SIG-M5 treated with dmso at 0.1 percent for 504 hours (cell line): ENCODE data around the gene TLE5.
"Not testable (repeated sequence)": the region's sequence is repeated elsewhere in the genome, so short reads cannot be mapped to it uniquely, and the experiment has no call there.

Experiments used
- DNase-seq: peaks from one replicate; lab custom pipeline; 2025; ENCODE audit not compliant: unreplicated experiment; lab: John Stamatoyannopoulos, UW

Gene TLE5

GRCh38 chr19:3096267-3096901 is 34.1 kb upstream of the TLE5 start:
- no peak for DNase-seq

DNA sequence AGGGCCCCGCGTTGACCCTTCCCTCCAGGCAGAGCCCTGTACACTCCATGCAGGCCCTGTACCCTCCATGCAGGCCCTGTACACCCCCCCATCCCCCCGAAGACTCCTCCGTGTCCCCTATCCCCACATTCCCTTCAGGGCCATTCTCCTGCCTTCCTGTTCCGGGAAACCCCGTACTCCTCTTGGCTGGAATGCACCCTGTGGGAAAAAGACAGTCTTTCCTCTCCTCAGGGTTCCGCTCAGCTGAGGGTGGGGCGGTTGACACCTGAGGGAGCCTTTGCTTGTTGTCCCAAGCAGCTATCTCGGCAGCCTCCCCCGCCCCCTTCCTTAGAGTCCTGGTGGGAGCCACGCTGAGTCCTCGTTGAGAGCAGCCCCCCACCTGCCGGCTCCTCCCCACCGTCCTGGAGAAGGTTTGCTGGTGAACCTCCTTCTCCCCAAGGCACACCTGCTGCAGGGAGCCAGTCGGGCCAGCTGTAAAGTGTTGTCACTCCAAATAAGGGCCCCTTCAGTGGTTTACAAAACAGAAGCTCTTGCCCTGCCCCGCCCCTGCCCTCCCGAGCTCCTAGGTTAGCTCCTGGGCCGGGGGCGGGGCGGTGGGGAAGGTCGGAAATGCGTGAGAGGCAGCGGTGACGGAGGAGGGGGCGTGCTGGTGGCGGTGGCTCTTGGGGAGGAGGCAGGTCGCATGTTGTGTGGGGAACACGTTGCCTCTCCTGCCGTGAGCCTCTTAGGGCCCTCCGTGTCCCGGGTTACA is 33.3 kb upstream of the TLE5 start:
- DNase-seq: no peak

DNA sequence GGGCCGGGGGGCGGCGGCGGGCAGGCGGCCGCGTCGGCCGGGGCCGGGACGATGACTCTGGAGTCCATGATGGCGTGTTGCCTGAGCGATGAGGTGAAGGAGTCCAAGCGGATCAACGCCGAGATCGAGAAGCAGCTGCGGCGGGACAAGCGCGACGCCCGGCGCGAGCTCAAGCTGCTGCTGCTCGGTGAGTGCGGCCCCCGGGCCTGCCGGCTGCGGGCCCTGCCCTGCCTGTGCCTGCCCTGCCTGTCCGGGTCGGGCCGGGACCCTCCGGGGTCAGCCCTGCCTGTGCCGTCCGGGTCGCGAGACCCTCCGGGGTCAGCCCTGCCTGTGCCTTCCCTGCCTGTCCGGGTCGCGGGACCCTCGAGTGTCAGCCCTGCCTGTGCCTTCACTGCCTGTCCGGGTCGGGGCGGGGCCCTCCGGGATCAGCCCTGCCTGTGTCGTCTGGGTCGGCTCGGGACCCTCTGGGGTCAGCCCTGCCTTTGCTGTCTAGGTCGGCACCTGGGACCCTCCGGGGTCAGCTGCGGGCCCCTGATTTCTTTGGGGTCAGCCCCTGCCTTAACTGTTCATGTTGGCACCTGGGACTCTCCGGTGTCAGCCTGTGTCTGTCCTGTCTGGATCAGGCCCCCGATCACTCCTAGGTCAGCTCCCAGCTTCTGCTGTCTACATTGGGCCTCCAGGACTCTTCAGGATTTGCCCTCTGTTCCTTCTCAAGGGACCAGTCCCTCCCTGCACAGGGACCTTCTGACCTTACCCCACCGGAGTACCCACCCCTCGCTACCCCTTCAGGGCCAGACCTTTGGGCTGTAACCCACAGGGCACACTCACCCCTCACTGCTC is 32.5 kb upstream of the TLE5 start:
- no peak for DNase-seq

DNA sequence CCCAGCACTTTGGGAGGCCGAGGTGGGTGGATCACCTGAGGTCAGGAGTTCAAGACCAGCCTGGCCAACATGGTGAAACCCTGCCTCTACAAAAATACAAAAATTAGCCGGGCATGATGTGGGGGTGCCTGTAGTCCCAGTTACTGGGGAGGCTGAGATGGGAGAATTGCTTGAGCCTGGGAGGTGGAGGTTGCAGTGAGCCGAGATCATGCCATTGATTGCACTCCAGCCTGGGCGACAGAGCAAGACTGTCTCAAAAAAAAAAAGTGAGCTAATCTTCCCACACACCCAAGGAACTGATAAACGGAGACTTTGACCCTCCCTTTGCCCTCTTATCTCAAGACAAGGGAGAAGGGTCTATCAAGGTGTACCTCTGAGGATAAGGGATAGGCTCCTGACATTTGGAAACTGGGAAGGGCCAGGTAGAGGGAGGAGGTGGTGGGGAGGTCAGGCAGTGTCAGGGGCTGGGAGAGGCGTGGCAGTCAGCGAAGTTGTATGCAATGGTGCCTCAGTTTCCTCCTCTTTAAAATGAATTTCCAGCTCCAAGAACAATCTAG is 27.1 kb upstream of the TLE5 start:
- not testable (repeated sequence) for DNase-seq

DNA sequence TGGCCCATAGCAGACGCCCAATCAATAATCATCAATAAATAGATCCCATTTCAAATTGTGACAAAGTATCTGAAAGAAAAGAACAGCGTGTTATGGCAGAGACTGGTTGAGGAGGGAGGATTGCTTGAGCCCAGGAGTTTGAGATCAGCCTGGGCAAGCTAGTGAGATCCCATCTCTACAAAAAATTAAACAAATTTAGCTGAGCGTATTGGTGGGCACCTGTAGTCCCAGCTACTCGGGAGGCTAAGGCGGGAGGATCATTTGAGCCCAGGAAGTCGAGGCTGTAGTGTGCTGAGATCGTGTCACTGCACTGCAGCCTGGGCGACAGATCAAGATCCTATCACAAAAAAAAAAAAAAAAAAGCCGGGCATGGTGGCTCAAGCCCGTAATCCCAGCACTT is 25.5 kb upstream of the TLE5 start:
- DNase-seq: no peak

- DNase-seq: no peak
Observed at GRCh38 chr19:3084943-3085342, 22.6 kb upstream of the TLE5 start.

DNA sequence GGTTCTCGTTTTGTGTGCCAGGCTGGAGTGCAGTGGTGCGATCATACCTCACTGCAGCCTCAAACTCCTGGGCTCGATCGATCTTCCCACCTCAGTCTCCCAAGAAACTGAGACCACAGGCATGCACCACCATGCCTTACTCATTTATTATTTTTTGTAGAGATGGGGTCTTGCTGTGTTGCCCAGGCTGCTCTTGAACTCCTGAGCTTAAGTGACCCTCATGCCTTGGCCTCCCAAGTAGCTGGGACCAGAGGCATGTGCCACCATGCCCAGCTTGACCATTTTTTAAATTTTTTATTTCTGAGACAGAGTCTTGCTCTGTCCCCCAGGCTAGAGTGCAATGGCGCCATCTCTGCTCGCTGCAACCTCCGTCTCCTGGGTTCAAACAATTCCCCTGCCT is 21.7 kb upstream of the TLE5 start:
- DNase-seq: no peak

DNA sequence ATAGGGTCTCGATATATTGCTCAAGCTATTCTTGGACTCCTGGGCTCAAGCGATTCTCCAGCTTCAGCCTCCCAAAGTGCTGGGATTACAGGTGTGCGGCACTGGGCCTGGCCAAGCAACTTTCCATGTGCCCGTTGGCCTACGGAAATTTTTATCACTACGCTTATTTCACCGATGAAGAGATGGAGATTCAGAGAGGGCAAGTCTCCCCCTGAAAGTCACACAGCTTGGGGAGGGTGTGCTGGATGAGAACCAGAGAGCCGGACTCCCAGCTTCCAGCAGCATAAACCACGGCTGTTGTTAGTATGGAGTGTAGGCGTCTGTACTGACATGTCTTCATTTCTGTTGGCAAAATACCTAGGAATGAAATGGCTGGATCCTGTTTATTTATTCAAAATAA is 20.0 kb upstream of the TLE5 start:
- DNase-seq: no peak

- no peak for DNase-seq
Observed at GRCh38 chr19:3080286-3080685, 18.0 kb upstream of the TLE5 start.

- DNase-seq: no peak
Observed at GRCh38 chr19:3079578-3079977, 17.3 kb upstream of the TLE5 start.

GRCh38 chr19:3075605-3076431 is 13.5 kb upstream of the TLE5 start:
- DNase-seq: no peak

DNA sequence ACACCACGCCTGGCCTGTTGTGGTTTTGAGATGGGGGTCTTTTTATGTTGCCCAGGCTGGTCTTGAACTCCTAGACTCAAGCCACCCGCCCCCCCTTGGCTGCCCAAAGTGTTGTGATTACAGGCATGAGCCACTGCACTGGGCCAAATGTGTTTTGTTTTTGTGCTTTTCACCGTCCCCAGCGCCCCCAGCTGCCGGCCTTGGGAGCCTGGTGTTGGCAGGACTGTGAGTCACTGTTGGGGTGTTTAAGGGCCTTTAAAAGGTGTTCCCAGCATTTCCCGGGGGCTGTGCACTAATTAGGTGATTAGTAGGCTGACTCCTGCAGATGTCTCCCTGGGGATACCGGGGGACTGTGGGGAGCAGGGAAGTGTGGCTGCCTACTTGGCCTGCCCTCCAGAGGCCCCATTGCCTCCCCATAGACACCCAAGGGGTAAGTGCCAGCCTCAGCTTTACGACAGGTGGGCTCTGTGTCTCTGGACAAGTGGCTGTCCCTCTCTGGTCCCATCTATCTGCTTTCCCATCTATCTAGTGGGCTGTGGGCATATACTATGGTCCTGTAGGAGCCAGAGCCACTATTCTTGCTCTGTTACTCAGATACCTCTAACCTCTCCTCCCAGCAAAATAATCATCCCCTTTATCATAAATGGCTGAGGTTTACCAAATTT is 11.8 kb upstream of the TLE5 start:
- DNase-seq: no peak

DNA sequence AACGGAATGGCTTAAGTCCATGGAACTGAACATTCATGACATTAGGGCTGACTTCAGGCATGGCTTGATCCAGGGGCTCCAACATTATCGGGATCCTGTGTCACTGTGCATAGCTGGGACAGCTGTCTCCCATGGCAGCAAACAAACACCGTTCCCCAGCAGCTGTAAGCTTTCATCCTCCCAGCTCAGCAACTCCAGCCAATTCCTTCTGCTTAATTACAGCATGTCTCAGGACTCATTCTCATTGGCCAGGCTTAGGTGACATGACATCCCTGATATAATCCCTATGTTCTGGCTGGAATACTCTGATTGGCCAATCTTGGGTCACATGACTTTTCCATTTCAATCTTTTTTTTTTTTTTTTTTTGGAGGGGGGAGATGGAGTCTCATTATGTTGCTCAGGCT is 10.9 kb upstream of the TLE5 start:
- no peak for DNase-seq

GRCh38 chr19:3071768-3072167 is 9.5 kb upstream of the TLE5 start:
- DNase-seq: no peak

DNA sequence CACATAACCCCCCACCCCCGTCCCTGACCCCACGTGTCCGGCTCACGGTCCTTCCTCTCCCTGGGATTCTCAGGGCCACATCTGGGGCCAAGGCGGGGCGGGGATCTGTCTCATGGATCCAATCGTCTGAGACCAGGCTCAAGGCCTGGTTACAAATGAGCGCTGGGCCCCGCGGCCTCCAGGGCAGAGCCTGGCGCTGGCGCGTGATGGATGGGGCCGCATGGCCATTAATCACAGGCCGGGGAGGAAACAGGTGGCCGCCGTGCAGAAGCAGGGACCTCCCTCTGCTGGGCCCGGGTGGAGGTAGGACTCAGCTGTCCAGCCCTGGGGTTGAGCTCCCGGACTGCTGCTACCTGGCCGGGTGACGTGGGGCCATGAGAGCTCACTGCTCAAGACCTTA is 5.8 kb upstream of the TLE5 start:
- DNase-seq: no peak

DNA sequence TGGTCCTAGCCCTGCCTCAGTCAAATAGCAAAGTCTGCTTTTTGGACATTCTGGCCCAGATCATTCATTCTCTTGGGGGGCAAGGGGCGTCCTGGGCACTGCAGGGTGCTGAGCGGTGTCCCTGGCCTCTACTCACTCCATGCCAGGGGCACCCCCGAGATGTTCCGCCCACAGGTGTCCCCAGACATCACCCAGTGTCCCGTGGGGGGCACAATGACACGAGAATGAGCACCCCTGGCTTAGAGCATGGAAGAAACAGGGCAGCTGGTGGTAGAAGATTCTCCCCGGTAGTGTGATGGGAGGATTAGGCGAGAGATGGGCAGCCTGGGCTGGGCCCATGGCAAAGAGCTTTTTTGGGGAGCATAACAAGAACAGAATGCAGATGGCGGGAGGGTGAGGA is 5.3 kb upstream of the TLE5 start:
- DNase-seq: no peak

GRCh38 chr19:3066482-3067049 is 4.3 kb upstream of the TLE5 start:
- no peak for DNase-seq

- DNase-seq: no peak
Observed at GRCh38 chr19:3065675-3066357, 3.5 kb upstream of the TLE5 start.

DNA sequence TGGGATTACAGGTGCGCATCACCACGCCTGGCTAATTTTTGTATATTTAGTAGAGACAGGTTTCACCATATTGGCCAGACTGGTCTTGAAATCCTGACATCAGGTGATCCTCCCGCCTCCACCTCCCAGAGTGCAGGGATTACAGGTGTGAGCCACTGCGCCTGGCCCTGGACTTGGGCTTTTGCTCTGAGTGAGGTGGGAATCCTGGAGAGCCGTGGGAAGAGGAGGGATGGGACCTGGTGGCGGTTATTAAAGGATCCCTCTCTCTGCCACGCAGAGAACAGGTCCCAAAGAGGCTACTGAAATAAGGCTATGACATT is 1.7 kb upstream of the TLE5 start:
- DNase-seq: no peak
